SK-N-SH treated with all-trans-retinoic acid at 6 μM for 48 hours (cell line): ENCODE measurements around the gene OS9.

Source experiments
- ARNTL ChIP-seq: fragments of 450-650 bp; formaldehyde crosslinking; IDR thresholded peaks from 2 replicates; pipeline ENCODE4 v1.5.0; 2020; ENCODE audit warnings: low read depth, mild to moderate bottlenecking, moderate library complexity, borderline replicate concordance
- CREB5 ChIP-seq: fragments of 250-450 bp; sonication (Bioruptor Pico); IDR thresholded peaks from 2 replicates; pipeline ENCODE4 v1.5.1; 2020; ENCODE audit warnings: low read depth, mild to moderate bottlenecking, moderate library complexity
- PATZ1 ChIP-seq: fragments of 250-450 bp; sonication (Bioruptor Pico); IDR thresholded peaks from 2 replicates; pipeline ENCODE4 v1.8.0; 2020; ENCODE audit warnings: mild to moderate bottlenecking, moderate library complexity, borderline replicate concordance
- ZNF8 ChIP-seq: fragments of 450-650 bp; formaldehyde crosslinking; IDR thresholded peaks from 2 replicates; pipeline ENCODE4 v1.5.0; 2020; ENCODE audit warnings: mild to moderate bottlenecking, moderate library complexity

- TF ChIP-seq PATZ1 (CRISPR knock-in tag), result no peak
- TF ChIP-seq ARNTL (CRISPR knock-in tag), result no peak
- no peak for TF ChIP-seq ZNF8 (CRISPR knock-in tag)
- no peak for TF ChIP-seq CREB5
Observed at GRCh38 chr12:57694459-57695019, 607 bp downstream of the OS9 start.
